ENCODE data around the gene IFIH1.

DNA sequence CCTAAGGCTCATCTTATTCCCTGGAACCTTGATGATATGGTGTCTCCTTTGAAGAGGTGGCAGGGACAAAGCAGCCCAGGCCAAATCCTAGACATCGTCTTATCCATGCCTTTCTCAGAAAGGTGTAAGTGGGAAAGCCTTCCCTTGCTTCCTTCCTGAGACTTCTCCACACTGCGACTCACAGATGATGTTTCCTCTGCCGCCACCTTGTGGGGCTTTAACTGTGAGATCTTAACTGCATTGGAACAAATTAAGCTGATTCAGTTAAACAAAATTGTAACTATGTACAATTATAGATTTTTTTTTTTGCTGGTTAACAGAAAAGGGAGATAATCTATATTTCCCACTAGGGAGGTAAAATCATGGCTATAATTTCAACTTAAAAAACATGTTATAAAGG lies 15.5 kb upstream of the IFIH1 start:
- no peak for TF ChIP-seq FOS (IDR thresholded peaks at IDR 0.05; ENCODE audit: borderline replicate concordance, insufficient read depth, low read length)
- TF ChIP-seq, protein P1, sequence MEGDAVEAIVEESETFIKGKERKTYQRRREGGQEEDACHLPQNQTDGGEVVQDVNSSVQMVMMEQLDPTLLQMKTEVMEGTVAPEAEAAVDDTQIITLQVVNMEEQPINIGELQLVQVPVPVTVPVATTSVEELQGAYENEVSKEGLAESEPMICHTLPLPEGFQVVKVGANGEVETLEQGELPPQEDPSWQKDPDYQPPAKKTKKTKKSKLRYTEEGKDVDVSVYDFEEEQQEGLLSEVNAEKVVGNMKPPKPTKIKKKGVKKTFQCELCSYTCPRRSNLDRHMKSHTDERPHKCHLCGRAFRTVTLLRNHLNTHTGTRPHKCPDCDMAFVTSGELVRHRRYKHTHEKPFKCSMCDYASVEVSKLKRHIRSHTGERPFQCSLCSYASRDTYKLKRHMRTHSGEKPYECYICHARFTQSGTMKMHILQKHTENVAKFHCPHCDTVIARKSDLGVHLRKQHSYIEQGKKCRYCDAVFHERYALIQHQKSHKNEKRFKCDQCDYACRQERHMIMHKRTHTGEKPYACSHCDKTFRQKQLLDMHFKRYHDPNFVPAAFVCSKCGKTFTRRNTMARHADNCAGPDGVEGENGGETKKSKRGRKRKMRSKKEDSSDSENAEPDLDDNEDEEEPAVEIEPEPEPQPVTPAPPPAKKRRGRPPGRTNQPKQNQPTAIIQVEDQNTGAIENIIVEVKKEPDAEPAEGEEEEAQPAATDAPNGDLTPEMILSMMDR (IDR thresholded peaks at IDR 0.05; ENCODE audit: extremely low read depth in 1 of 2, insufficient read depth in 1 of 2, low read depth in 1 of 2, low read length in 2 of 2): peak; percentile 19 to 26

Data from endothelial cell of umbilical vein (primary cell).